Ishikawa (cell line): ENCODE data around the gene RPS25.

Experiments used
- CEBPB ChIP-seq: IDR thresholded peaks from 2 replicates; pipeline ENCODE4 v1.6.1; 2012
- CREB1 ChIP-seq: IDR thresholded peaks from 2 replicates; pipeline ENCODE4 v1.6.1; 2012; ENCODE audit warnings: low read depth
- EGR1 ChIP-seq: IDR thresholded peaks from 2 replicates; pipeline ENCODE4 v1.6.1; 2012
- EP300 ChIP-seq: IDR thresholded peaks from 2 replicates; pipeline ENCODE4 v1.6.1; 2012; ENCODE audit warnings: borderline replicate concordance
- FOXM1 ChIP-seq: IDR thresholded peaks from 2 replicates; pipeline ENCODE4 v1.6.1; 2012; ENCODE audit warnings: low read depth, borderline replicate concordance
- MAX ChIP-seq: IDR thresholded peaks from 2 replicates; pipeline ENCODE4 v1.6.1; 2012
- NFIC ChIP-seq: IDR thresholded peaks from 2 replicates; pipeline ENCODE4 v1.6.1; 2012
- RAD21 ChIP-seq: IDR thresholded peaks from 2 replicates; pipeline ENCODE4 v1.6.1; 2012; ENCODE audit warnings: low read depth
- REST ChIP-seq: IDR thresholded peaks from 2 replicates; pipeline ENCODE4 v1.6.1; 2012; ENCODE audit warnings: low read depth, mild to moderate bottlenecking
- TAF1 ChIP-seq: IDR thresholded peaks from 2 replicates; pipeline ENCODE4 v1.6.1; 2012; ENCODE audit warnings: low read depth, mild to moderate bottlenecking
- TCF12 ChIP-seq: IDR thresholded peaks from 2 replicates; pipeline ENCODE4 v1.6.1; 2012; ENCODE audit warnings: low read depth
- TEAD4 ChIP-seq: IDR thresholded peaks from 2 replicates; pipeline ENCODE4 v1.6.1; 2012
- YY1 ChIP-seq: IDR thresholded peaks from 2 replicates; pipeline ENCODE4 v1.6.1; 2012; ENCODE audit warnings: low read depth
- TF ChIP-seq, protein P1 (sequence below): IDR thresholded peaks from 2 replicates; pipeline ENCODE4 v1.6.1; 2012

- no peak for TF ChIP-seq FOXM1
- TF ChIP-seq MAX = no peak
- TF ChIP-seq, protein P1, sequence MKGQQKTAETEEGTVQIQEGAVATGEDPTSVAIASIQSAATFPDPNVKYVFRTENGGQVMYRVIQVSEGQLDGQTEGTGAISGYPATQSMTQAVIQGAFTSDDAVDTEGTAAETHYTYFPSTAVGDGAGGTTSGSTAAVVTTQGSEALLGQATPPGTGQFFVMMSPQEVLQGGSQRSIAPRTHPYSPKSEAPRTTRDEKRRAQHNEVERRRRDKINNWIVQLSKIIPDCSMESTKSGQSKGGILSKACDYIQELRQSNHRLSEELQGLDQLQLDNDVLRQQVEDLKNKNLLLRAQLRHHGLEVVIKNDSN = no peak
- TF ChIP-seq TCF12 = no peak
- no peak for TF ChIP-seq YY1
- TF ChIP-seq CREB1 = no peak
- no peak for TF ChIP-seq EGR1
- no peak for TF ChIP-seq TAF1
- no peak for TF ChIP-seq EP300
- TF ChIP-seq REST = no peak
- TF ChIP-seq RAD21 = no peak
- no peak for TF ChIP-seq NFIC
- no peak for TF ChIP-seq CEBPB
- no peak for TF ChIP-seq TEAD4
These were observed 10.9 kb upstream of the RPS25 start for GRCh38 chr11:119029069-119029339.
